ENCODE measurements around the gene CCL23.
"Not testable (repeated sequence)": the region's sequence is repeated elsewhere in the genome, so short reads cannot be mapped to it uniquely, and the experiment has no call there.

CCL23 gene, protein sequence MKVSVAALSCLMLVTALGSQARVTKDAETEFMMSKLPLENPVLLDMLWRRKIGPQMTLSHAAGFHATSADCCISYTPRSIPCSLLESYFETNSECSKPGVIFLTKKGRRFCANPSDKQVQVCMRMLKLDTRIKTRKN

DNA sequence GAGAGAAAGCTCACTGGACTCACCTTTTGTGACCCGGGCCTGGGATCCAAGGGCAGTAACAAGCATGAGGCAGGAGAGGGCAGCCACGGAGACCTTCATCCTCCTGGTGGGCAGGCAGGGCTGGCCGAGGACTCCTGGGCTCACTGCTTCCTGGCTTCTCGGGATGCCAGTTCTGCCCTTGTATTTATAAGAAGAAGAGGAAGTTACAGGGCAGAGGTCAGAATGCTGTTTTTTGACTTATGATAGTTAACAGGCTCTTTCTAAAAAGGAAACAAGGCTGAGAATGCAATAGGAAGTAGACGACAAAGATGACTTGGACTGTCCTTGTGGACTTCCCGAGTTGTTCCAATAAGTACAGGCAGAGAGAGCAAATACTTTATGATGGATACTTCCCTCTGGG lies at the start of gene CCL23:
CCL23 (minus strand) TSS at position 174 of the 400 bp plus-strand sequence; CDS start at position 99, 75 bp downstream.
- DNase-seq = no peak

DNA sequence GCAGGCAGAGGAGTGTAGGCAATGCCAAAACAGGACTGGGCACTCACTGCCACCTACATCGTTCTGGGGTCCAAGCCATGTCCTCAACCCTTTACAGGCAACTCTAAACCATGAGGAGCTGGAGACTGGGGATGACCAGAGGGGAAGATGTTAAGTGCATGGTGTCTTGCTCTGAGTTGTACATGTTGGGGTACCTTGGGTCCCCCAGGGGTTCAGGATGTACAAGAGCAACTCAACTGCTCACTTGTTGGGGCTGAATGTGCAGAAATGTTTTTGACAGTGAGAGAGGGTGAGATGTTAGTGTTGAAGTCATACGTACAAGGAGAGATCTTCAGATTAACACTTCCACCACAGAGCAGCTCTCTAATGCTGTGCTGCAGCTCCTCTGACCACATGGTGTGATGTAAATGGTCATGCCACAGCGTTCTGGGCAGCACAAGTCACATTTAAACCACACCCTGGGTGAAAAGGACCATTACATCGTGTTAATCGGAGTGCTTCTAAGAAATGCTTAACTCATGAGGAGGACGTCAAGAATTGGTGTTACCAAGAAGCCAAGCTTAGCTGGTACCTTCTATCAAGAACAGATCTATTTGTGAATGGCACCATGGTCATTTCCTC lies 48.7 kb upstream of the CCL23 start:
- no peak for DNase-seq

DNA sequence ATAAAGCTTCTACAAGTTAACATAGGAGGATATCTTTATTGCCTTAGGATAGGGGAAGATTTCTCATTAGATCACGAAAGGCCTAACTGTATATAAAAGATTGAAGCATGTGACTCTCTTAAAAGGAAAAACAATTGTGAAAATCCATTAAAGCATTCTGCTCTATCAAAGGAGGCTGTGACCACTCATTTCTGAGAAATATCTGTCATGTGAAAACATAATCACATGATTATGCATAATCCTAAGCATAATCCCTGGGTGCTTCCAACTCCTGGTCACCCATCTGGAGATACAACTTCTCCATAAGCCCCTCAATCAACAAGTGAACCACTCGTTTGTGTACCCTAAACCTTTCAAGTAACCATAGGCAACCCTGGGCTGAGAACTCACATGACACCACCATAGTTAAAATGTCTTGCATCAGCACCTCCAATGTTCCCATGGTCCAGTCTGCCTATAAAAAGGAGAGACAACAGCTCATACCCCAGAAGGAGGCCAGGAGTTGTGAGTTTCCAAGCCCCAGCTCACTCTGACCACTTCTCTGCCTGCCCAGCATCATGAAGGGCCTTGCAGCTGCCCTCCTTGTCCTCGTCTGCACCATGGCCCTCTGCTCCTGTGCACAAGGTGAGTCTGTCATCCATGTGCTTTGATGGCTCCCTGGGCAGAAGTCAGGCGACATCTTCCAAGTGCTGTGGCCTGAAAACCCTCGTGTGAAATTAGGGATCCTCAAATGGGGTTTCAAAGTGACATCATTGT lies 46.2 kb upstream of the CCL23 start, which contains the start of gene CCL18:
CCL18 (plus strand) TSS at position 487 of the 756 bp plus-strand sequence; CDS start at position 558, 71 bp downstream.
- no peak for DNase-seq

DNA sequence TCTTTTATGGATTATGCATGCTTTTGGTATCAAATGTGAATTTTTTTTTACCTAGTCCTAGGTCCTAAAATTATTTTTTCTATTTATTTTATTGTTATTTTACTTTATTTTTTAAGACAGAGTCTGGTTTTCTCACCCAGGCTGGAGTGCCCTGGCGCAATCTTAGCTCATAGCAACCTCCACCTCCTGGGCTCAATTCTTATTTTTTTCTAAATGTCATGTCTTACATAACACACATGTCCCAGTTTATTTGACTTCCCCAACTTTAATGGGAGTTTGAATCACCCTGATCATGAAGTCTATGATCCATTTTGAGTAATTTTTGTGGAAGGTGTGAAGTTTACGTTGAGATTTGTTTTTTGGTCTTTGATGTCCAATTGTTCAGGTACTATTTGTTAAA lies 43.0 kb upstream of the CCL23 start:
- no peak for DNase-seq

DNA sequence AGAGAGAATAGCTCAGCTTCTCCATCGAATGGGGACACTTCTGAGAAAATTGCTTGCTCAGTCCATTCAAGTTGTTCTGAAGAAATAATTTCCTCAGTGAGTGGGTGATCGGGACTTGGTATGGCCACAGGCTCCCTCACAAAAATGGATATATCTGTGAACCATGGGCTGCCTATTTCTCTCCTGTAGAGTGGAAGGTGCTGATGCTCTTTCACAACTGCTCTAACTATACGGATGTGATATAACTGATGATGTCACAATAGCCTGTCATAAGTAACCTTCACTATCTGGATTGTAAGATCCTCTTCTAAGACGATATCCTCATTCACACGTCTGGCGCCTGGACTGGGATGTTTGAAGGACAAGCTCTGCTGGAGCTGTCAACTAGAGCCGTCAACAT lies 41.6 kb upstream of the CCL23 start:
- DNase-seq = no peak

DNA sequence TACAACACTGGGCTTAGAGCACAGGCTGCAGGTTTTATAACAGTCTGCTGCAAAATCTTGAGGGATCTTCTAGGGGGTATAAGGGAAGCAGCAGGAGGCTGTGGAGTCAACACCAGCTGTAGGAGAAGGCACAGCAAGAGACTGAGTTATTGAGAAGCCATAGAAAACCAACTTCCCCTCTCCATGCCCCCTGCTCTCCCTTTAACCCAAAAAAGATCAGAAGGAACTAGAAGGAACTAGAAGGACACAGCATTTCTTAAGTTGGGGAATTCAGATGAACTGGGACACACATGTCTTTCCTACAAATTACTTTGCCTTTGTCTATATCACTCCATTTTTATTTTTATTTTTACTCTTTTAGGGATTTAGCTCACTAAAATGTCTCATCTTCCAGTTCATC lies 40.1 kb upstream of the CCL23 start:
- no peak for DNase-seq

DNA sequence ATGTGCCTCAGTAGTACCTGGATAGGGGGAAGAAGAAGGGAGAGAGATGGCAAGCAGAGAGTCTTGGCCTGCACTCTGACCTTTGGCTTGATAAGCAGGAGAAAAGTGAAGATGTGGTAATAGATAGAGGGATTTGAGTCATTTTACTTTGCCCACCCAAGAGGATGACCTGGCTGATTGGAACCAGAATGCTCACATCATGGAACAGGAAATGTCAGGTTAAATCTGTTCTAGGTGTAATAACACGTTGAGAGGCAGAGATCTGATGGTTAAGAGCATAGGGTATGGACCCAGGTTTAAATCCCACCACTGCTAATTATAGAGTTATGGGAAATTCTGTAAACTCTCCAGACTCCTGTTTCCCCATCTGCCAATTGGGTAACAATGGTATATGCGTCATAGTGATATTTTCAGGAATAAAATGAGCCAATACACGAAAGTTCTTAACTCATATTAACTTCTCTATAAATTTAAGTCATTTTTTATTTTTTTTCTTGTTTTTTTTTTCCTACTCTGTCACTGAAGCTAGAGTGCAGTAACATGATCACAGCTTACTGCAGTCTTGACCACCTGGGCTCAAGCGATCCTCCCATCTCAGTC lies 38.2 kb upstream of the CCL23 start:
- no peak for DNase-seq

DNA sequence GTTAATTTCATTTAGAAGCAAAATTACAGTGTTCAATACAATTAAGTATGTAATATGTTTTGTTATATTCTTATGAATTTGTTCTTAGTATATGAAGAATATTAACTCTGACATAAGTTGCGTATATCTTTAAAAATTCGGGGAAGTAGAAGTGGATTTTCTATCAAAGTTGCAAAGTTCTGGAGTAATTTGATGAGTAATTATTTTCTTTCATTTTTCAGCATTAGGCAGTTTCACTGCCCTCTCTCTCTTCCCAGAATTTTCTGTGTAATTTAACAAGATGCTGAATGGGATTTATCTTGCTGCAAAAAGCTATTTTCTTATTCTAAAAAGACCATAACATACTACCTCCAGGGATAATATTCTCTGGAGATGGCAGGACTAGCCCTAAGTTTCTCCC lies 37.4 kb upstream of the CCL23 start:
- no peak for DNase-seq

DNA sequence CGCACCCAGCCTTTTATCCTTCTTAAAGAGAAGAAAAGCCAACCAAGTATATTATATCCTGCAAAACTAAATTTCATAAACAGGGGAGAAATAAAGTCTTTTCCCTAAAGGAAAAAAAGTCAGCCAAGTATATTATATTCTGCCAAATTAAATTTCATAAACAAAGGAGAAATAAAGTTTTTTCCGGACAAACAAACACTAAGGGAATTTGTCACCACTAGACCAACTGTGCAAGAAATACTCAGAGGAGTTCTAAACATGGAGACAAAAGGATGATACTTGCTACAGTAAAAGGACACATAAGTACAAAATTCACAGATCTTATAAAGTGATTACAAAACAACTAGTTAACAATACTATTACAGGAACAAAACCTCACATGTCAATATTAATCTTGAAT lies 31.9 kb upstream of the CCL23 start:
- DNase-seq = no peak

DNA sequence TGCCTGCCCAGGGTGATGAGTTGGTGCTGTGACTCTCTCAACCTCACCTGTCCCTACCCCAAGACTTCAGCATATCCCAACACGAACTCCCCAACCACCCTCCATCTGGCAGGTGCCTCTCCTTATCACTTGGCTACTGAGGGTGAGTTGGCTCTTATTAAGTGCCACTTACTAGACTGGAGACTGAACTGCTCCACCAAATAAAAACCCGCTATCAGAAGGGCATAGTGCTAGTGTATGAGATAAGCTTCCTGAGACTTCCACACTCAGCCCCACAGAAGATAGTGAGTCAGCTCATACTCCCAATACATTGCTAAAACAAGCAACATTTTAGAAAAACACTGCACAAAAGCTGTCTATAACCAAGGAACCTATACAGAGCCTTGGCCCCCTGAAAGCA lies 30.3 kb upstream of the CCL23 start:
- no peak for DNase-seq

DNA sequence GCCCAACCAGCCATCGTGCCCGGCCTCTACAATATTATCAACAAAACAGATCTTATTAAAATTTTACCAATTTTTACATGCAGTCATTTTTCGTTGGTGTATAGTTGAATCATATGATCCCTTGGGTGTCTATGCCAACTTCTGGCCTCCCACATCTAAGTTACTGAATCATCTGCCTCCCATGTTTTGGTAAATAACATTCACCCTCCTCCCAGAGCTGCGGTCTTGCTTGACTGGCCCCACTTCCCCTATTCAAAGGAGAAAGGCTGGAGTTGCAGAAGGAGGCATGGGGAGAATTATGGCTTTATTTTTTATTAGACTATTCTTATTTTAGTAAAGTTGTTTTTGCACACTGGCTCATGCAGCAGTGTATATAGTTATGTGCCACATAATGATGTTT lies 18.5 kb upstream of the CCL23 start:
- DNase-seq = no peak

DNA sequence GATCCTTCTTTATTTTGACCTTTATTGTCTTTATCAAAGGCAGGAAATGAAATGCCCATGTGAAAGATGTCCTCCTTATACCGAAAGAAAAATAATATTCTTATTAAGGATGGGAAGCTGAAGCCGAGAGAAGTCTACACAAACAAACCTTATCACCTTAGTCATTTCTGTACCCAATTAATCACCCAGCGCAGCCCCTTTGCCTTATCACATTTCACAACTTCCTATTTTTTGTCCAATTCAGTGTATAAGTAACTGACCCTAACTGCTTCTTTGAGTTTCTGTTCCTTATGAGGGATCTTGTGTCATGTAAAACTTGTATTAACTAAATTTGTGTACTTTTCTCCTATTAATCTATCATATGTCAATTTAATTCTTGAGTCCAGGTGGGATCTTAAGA lies 16.4 kb upstream of the CCL23 start:
- DNase-seq = no peak

DNA sequence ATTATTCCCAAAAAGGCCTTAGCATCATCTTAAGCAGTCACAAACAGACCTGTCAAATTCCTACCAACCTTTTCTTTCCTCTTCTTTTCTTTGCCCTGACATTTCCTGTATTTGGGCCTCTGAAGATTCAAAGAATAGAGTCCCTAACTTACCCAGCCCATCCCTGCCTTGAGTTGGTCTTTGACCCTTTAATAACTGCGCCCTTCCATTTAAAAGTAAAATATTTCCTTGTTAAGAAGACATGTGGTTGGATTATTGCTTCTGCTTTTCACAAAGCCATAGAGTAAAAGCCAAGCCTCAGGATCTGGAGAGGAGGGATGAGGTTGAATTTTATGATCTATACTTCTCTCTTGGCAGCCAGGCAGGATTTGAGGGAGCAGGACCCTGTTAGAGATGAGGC lies 13.2 kb upstream of the CCL23 start:
- no peak for DNase-seq

DNA sequence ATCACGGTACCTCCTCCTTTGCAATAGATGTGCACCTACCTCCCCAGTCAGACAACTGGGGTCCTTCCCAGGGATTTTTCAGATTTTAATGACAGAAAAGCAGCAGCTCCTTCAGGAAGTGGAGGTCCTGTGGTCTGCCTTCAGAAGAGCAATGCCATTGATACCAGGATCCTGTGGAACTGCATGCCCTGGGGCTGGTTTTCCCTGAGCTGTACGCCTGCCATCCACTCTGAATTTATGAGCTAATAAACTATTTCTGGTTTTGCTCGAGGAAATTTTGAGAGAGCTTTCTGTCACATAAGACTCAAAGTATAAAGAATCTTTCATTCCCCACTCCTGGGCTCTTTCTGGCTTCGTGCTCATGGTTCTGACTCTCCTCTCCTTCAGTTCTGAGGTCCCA lies 10.0 kb upstream of the CCL23 start:
- DNase-seq = no peak

DNA sequence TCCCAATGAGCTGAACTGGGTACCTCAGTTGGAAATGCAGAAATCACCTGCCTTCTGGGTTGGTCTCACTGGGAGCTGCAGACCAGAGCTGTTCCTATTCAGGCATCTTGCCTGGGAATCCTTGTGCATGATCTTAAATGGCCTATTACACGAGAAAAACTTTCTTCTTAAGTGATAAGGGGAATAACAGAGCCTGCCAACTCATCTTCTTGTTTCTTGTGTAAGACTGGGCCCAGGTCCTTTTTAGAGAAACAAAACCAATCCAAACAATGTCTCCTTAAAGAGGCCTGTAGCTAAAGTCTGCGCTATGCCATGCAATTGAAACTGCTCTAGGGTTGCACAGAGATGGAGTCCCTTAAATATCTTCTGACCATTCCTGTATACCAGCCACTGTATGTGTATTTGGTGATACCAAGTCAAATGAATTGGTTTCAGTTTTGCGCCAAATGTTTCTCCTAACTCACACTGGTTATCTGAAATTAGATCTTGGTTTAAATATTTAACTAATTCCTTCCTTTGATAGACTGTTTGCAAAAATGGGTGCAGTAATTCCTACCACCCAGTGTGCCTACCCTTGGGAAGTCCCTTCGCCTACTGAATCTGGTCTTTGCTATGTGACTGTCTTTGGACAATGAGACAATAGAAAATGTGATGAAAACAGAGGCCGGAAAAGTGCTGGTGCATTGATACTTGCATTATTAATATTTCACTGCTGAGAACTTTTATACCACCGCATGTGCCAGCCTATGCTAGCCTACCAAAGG lies 6.5 kb upstream of the CCL23 start:
- no peak for DNase-seq

DNA sequence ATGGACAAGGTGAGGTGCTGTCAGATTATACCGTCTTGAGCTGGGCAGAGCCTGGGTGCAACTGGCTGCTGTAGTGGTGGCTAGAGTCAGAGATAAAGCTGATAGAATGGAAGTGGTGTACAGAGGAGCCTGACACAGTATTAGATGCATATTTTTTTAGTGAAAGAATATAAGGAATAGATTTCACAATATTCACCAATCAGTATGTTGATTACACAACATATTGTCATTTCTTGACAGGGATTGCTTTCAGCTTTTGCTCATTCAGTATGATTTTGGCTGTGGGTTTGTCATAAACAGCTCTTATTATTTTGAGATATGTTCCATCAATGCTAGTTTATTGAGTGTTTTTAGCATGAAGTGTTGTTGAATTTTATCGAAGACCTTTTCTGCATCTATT lies 1.7 kb upstream of the CCL23 start:
- DNase-seq = no peak

DNA sequence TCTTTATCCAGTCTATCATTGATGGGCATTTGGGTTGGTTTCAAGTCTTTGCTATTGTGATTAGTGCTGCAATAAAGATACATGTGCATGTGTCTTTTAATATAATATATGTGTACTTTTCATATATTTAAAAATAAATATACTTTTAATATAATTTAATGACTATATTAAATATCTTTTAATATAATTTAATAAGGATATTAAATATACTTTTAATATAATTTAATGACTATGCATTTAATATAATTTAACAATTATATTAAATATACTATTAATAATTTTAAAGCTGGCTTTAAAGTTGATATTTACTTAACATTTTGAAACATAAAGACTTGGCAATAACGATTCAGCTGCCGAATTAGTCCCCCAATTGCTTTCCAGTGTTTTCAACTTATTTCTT lies 1.2 kb downstream of the CCL23 start:
- no peak for DNase-seq

DNA sequence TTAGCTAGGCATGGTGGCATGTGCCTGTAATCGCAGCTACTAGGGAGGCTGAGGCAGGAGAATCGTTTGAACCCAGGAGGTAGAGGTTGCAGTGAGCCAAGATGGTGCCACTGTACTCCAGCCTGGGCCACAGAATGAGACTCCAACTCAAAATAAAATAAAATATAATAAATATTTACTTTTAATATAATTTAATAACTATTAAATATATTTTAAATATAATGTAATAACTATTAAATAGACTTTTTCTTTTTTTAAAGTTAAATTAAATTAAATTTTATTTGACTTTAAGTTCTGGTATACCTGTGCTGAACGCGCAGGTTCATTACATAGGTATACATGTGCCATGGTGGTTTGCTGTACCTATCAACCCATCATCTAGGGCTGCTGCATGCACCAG lies 1.9 kb downstream of the CCL23 start:
- not testable (repeated sequence) for DNase-seq

DNA sequence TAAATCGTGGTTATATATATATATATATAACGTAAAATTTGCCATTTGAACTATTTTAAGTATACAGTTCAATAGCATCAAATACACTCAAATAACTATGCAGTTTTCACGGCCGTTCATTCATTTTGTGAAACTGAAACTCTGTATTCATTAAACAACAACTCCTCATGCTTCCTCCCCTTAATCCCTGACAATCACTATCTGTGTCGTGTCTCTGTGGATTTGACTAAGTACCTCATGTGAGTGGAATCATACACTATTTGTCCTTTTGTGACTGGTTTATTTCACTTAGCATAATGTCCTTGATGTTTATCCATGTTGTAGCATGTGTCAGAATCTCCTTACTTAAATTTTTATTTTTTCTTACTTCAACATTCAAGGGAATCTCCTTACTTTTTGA lies 2.8 kb downstream of the CCL23 start:
- DNase-seq = no peak

DNA sequence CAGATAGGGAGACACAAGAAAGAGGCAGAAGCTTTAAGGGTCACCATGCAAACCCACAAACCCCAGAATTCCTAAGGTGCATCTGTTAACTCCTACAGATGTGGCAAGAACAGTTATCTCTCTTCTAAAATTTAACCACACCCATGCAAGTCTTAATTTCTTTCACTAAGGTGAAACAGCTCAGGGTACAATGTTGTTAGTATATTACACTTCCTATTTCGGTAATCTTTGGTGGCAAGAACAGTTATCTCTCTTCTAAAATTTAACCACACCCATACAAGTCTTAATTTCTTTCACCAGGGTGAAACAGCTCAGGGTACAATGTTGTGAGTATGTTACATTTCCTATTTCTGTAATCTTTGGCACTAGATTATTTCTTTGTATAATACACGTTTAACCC lies 6.6 kb downstream of the CCL23 start:
- DNase-seq = no peak

DNA sequence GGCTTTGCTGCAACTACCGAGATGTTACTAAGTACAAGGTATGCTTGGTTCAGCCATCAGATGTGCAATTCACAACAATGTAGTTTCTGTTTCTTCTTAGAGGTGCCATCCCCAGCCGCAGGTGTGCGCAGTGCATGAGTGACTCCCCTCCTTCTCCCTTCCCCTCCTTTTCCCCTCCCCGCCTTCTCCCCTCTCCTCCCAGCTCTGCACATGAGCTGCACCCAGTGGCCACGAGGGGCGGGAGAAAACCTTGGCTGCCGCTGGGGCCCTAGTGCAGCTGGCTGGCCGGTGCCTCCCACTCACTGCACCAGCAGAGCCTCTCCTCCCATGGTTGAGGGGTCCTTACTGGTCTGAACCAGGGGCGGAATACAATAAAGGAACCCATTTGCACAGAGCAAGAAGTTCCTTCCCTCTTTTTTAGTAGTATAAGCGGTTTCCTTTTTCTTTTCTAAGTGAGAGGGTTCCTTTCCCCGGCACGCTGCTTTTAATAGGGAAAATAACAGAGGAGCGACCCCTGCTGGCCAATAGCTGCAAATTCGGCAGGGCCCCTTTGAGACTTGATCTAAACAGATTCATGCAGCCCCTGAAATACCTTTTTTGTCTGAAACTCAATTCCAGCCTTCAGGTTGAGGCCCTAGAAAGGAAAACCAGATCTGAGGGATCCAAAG lies 8.6 kb downstream of the CCL23 start:
- no peak for DNase-seq

DNA sequence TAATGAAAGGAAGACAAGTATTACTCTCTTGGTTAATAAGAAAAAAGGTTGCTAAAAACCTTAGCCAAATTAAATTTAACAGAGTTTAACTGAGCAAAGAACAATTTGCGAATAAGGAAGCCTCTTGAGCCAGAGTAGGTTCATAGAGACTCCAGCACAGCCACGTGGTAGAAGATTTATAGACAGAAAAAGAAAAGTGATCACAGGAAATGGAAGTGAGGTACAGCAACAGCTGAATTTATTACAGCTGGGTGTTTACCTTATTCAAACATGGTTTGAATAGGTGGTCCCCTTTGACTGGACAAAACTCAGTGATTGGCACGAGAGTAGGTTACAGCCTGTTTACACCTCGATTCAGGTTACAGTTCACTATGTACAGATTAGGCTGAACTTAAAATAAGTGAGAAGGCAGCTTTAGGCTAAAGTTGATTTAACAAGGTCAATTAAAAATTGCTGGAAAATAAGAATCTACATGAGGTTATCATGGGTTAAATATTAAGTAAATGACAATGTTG lies 13.1 kb downstream of the CCL23 start:
- DNase-seq = no peak

All from activated CD4-positive, alpha-beta T cell treated with anti-CD3 and anti-CD28 coated beads, Interleukin-2, amount 50 U/mL, for 1 hour (primary cell).